ENCODE data around the gene GATA3. TPM values are rescaled to one million over a fixed set of nuclear protein-coding genes. Genes with fewer than 3 reads are reported as not detected.

GATA3 gene
- total RNA-seq, 1 donor from 2014 or later = 17.6 TPM

GRCh38 chr10:8073691-8074416, 19.4 kb downstream of the GATA3 start:
- Histone ChIP-seq H3K4me1 (ENCODE audit: insufficient read depth, low read length) (peaks cover 27% of the 10 kb centered on the region), H3K4me2 (ENCODE audit: low read length) (peak overlapping the region; percentile 38), H3K79me2 (ENCODE audit: insufficient read depth, low read length) (no peaks in the 10 kb centered on the region), H3K36me3 (ENCODE audit: insufficient read depth, low read length) (no peaks in the 10 kb centered on the region), H3K9me3 (ENCODE audit: insufficient read depth, low read depth, low read length) (no peaks in the 10 kb centered on the region), H4K20me1 (ENCODE audit: insufficient read depth, low read length) (no peaks in the 10 kb centered on the region), H2AFZ (ENCODE audit: low read depth, low read length) (no peak overlapping the region), H3K4me3 (ENCODE audit: insufficient read depth, low read depth, low read length) (no peak overlapping the region), H3K27me3 (ENCODE audit: insufficient read depth, low read length) (no peaks in the 10 kb centered on the region), H3K9ac (ENCODE audit: low read length) (no peak overlapping the region), H3K27ac (ENCODE audit: low read depth, low read length) (no peak overlapping the region)
- Mint-ChIP-seq H3K27me3 (ENCODE audit: low read depth, unreplicated experiment) (no peaks in the 10 kb centered on the region), H3K27ac (ENCODE audit: unreplicated experiment) (peak overlapping the region; percentile 50), H3K36me3 (ENCODE audit: low read depth, unreplicated experiment) (peaks cover 20% of the 10 kb centered on the region), H3K4me1 (ENCODE audit: low read depth, unreplicated experiment) (peaks cover 39% of the 10 kb centered on the region), H3K9me3 (ENCODE audit: unreplicated experiment) (peaks cover 2% of the 10 kb centered on the region), H3K4me3 (ENCODE audit: unreplicated experiment) (peak overlapping the region; percentile 41)
- DNase-seq (ENCODE audit: low read depth) = peak; percentile 64
- FAIRE-seq = no peak
- TF ChIP-seq, protein P1, sequence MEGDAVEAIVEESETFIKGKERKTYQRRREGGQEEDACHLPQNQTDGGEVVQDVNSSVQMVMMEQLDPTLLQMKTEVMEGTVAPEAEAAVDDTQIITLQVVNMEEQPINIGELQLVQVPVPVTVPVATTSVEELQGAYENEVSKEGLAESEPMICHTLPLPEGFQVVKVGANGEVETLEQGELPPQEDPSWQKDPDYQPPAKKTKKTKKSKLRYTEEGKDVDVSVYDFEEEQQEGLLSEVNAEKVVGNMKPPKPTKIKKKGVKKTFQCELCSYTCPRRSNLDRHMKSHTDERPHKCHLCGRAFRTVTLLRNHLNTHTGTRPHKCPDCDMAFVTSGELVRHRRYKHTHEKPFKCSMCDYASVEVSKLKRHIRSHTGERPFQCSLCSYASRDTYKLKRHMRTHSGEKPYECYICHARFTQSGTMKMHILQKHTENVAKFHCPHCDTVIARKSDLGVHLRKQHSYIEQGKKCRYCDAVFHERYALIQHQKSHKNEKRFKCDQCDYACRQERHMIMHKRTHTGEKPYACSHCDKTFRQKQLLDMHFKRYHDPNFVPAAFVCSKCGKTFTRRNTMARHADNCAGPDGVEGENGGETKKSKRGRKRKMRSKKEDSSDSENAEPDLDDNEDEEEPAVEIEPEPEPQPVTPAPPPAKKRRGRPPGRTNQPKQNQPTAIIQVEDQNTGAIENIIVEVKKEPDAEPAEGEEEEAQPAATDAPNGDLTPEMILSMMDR (IDR thresholded peaks at IDR 0.05; ENCODE audit: insufficient read depth, low read depth, low read length) = no peak
- TF ChIP-seq EZH2 (IDR thresholded peaks at IDR 0.05; ENCODE audit: insufficient read depth, low read length) = no peak

DNA sequence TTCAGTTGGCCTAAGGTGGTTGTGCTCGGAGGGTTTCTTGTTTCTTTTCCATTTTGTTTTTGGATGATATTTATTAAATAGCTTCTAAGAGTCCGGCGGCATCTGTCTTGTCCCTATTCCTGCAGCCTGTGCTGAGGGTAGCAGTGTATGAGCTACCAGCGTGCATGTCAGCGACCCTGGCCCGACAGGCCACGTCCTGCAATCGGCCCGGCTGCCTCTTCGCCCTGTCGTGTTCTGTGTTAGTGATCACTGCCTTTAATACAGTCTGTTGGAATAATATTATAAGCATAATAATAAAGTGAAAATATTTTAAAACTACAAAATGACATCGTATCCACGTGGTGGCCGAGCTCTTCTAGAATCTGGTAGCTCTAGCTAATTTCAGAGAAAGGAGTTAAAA, 20.4 kb downstream of the GATA3 start:
- H4K20me1 ChIP-seq (ENCODE audit: insufficient read depth, low read length) = no peaks in the 10 kb centered on the region
- Mint-ChIP-seq H3K4me3 (ENCODE audit: unreplicated experiment) (no peak overlapping the region), H3K36me3 (ENCODE audit: low read depth, unreplicated experiment) (peaks cover 12% of the 10 kb centered on the region), H3K4me1 (ENCODE audit: low read depth, unreplicated experiment) (peaks cover 33% of the 10 kb centered on the region), H3K27ac (ENCODE audit: unreplicated experiment) (peak overlapping the region; percentile 42), H3K9me3 (ENCODE audit: unreplicated experiment) (peaks cover 2% of the 10 kb centered on the region), H3K27me3 (ENCODE audit: low read depth, unreplicated experiment) (no peaks in the 10 kb centered on the region)
- DNase-seq (ENCODE audit: low read depth) (no peak), FAIRE-seq (no peak)
- no peak overlapping the region for H3K9ac ChIP-seq (ENCODE audit: low read length)
- no peak overlapping the region for H3K4me2 ChIP-seq (ENCODE audit: low read length)
- no peaks in the 10 kb centered on the region for H3K79me2 ChIP-seq (ENCODE audit: insufficient read depth, low read length)
- H3K36me3 ChIP-seq (ENCODE audit: insufficient read depth, low read length) = no peaks in the 10 kb centered on the region
- TF ChIP-seq EZH2 (IDR thresholded peaks at IDR 0.05; ENCODE audit: insufficient read depth, low read length) = no peak
- TF ChIP-seq, protein P1 (IDR thresholded peaks at IDR 0.05; ENCODE audit: insufficient read depth, low read depth, low read length) = no peak
- H3K4me3 ChIP-seq (ENCODE audit: insufficient read depth, low read depth, low read length) = no peak overlapping the region
- no peaks in the 10 kb centered on the region for H3K9me3 ChIP-seq (ENCODE audit: insufficient read depth, low read depth, low read length)
- H3K27me3 ChIP-seq (ENCODE audit: insufficient read depth, low read length) = no peaks in the 10 kb centered on the region
- H3K27ac ChIP-seq (ENCODE audit: low read depth, low read length) = no peak overlapping the region
- H3K4me1 ChIP-seq (ENCODE audit: insufficient read depth, low read length) = peaks cover 19% of the 10 kb centered on the region
- H2AFZ ChIP-seq (ENCODE audit: low read depth, low read length) = no peak overlapping the region
